Measurements from ENCODE around the gene LIPT2.
"Not testable (repeated sequence)": the region's sequence is repeated elsewhere in the genome, so short reads cannot be mapped to it uniquely, and the experiment has no call there.

- not testable (repeated sequence) for TF ChIP-seq POLR2A, POLR2AphosphoS5 (IDR thresholded peaks at IDR 0.05; ENCODE audit: low read depth, low read length)
Observed at GRCh38 chr11:74517592-74517991, 24.1 kb upstream of the LIPT2 start.
